ENCODE results near the gene PON2. TPM values are rescaled to one million over a fixed set of nuclear protein-coding genes. Genes with fewer than 3 reads are reported as not detected.

PON2 gene
- total and polyA plus RNA-seq, 2 experiments from 2014 or later = 39.4 to 42.4 TPM

GRCh38 chr7:95398155-95398940, 36.5 kb downstream of the PON2 start:
- no peaks in the 10 kb centered on the region for H3K9me3 Mint-ChIP-seq
- no peak overlapping the region for H3K27ac Mint-ChIP-seq
- Histone ChIP-seq H3K4me3 (no peak overlapping the region), H3K36me3 (ENCODE audit: insufficient read depth) (no peaks in the 10 kb centered on the region), H3K27ac (ENCODE audit: low read depth) (no peak overlapping the region), H2AFZ (no peak overlapping the region), H3K4me1 (ENCODE audit: insufficient read depth) (peaks cover 3% of the 10 kb centered on the region; the same call in 1 of the 2 replicates), H3K9me2 (ENCODE audit: insufficient read depth) (no peaks in the 10 kb centered on the region), H3K4me2 (no peak overlapping the region), H3K79me2 (replicated peaks; ENCODE audit: insufficient read depth) (no peaks in the 10 kb centered on the region), H3F3A (replicated peaks; ENCODE audit: low read depth) (no peaks in the 10 kb centered on the region), H3K27me3 (ENCODE audit: insufficient read depth) (peaks cover 15% of the 10 kb centered on the region; the same call in 1 of the 2 replicates), H4K20me1 (replicated peaks; ENCODE audit: insufficient read depth) (no peaks in the 10 kb centered on the region)
- TF ChIP-seq JUNB (IDR thresholded peaks at IDR 0.05; ENCODE audit: unreplicated experiment) (no peak), ZNF114 (CRISPR knock-in tag; IDR thresholded peaks at IDR 0.05) (no peak), REST (IDR thresholded peaks at IDR 0.05; ENCODE audit: unreplicated experiment) (no peak)
- H3K4me3 Mint-ChIP-seq = no peak overlapping the region
- no peak for DNase-seq (ENCODE audit: low spot score)
- peaks cover 9% of the 10 kb centered on the region for H3K4me1 Mint-ChIP-seq
- no peak for ATAC-seq
- H3K27me3 Mint-ChIP-seq (ENCODE audit: insufficient read depth, low read depth, poor library complexity) = peaks cover 15% of the 10 kb centered on the region
- H3K36me3 Mint-ChIP-seq (ENCODE audit: low read depth) = no peaks in the 10 kb centered on the region

GRCh38 chr7:95397381-95397780, 37.4 kb downstream of the PON2 start:
- H3K36me3 Mint-ChIP-seq (ENCODE audit: low read depth) = no peaks in the 10 kb centered on the region
- no peak overlapping the region for H3K27ac ChIP-seq (ENCODE audit: low read depth)
- H4K20me1 ChIP-seq (replicated peaks; ENCODE audit: insufficient read depth) = no peaks in the 10 kb centered on the region
- H3K27ac Mint-ChIP-seq = no peak overlapping the region
- DNase-seq (ENCODE audit: low spot score) = no peak
- no peak overlapping the region for H2AFZ ChIP-seq
- peak overlapping the region; percentile 90 for H3K4me2 ChIP-seq
- peak overlapping the region; percentile 72; the same call in 1 of the 2 replicates for H3K4me3 ChIP-seq
- ATAC-seq = no peak
- no peaks in the 10 kb centered on the region for H3K9me2 ChIP-seq (ENCODE audit: insufficient read depth)
- H3K79me2 ChIP-seq (replicated peaks; ENCODE audit: insufficient read depth) = no peaks in the 10 kb centered on the region
- no peaks in the 10 kb centered on the region for H3F3A ChIP-seq (replicated peaks; ENCODE audit: low read depth)
- TF ChIP-seq ZNF462 (CRISPR knock-in tag; IDR thresholded peaks at IDR 0.05) = no peak
- no peak for TF ChIP-seq JUNB (IDR thresholded peaks at IDR 0.05; ENCODE audit: unreplicated experiment)
- TF ChIP-seq EZH2 (IDR thresholded peaks at IDR 0.05; ENCODE audit: low read depth, unreplicated experiment) = no peak
- no peak for TF ChIP-seq NANOG (IDR thresholded peaks at IDR 0.05; ENCODE audit: borderline replicate concordance)
- H3K4me1 ChIP-seq (ENCODE audit: insufficient read depth) = peaks cover 3% of the 10 kb centered on the region; the same call in 1 of the 2 replicates
- no peaks in the 10 kb centered on the region for H3K36me3 ChIP-seq (ENCODE audit: insufficient read depth)
- peak overlapping the region; percentile 71 for H3K4me3 Mint-ChIP-seq
- H3K27me3 ChIP-seq (ENCODE audit: insufficient read depth) = peaks cover 15% of the 10 kb centered on the region; the same call in 1 of the 2 replicates
- peaks cover 15% of the 10 kb centered on the region for H3K27me3 Mint-ChIP-seq (ENCODE audit: insufficient read depth, low read depth, poor library complexity)
- H3K4me1 Mint-ChIP-seq = peaks cover 9% of the 10 kb centered on the region
- no peaks in the 10 kb centered on the region for H3K9me3 Mint-ChIP-seq
